ENCODE data around the gene DBET.
"Not testable (repeated sequence)": the region's sequence is repeated elsewhere in the genome, so short reads cannot be mapped to it uniquely, and the experiment has no call there.

DNA sequence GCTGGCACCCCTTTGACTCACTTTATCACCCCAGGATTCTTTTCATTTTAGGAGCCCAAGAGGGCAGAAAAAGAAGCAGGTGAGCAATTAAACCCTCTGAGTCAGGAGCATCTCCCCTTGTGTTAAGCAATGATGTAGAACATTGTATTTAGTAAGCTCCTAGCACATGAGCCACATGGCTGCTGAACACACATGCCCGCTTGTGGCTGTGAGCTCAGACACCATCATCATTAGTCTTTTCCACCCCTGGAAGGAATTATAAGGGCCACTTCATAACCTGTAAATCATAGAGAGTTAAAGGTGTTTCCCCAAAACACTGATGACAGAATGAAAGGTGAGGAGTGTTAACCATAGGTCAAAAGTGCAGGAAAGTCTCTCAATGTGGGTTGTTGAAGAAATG is 37.2 kb downstream of the DBET start:
- TF ChIP-seq CTCF (IDR thresholded peaks at IDR 0.05); POLR2A (IDR thresholded peaks at IDR 0.05); EP300 (IDR thresholded peaks at IDR 0.05; ENCODE audit: low read depth): not testable (repeated sequence)

Measured in transverse colon (tissue), 3 donors.